Small intestine (tissue), 7 donors: Measurements from ENCODE around the gene TWIST2. TPM values are rescaled to one million over a fixed set of nuclear protein-coding genes. Genes with fewer than 3 reads are reported as not detected.

Experiments used
- DNase-seq, 2 donors: peaks; one replicate each; pipeline versions ENCODE4 v3.0.0 to v3.0.0-alpha.2; 2013
- FAIRE-seq: peaks from 2 replicates; lab custom pipeline; 2012; peaks lifted over from hg19 to GRCh38; lab: Jason Lieb, UNC
- H3K27ac ChIP-seq, 3 donors: one replicate each; pipeline ENCODE4 v1.5.1; 2013; ENCODE audit warnings: low read length in 2 of 3, mild to moderate bottlenecking in 2 of 3, control low read depth in 1 of 3, inconsistent platforms in 1 of 3, low read depth in 1 of 3, moderate library complexity in 1 of 3
- H3K27me3 ChIP-seq, 3 donors: one replicate each; pipeline ENCODE4 v1.6.1; 2013; ENCODE audit warnings: low read length in 3 of 3, inconsistent platforms in 1 of 3; ENCODE audit not compliant: control insufficient read depth in 3 of 3, insufficient read depth in 3 of 3
- H3K36me3 ChIP-seq, 3 donors: one replicate each; pipeline ENCODE4 v1.6.1; 2013; ENCODE audit warnings: low read length in 3 of 3, inconsistent platforms in 1 of 3, low read depth in 1 of 3, mild to moderate bottlenecking in 1 of 3, moderate library complexity in 1 of 3; ENCODE audit not compliant: control insufficient read depth in 3 of 3, insufficient read depth in 2 of 3
- H3K4me1 ChIP-seq, 3 donors: one replicate each; pipeline ENCODE4 v1.6.1; 2013; ENCODE audit warnings: low read length in 2 of 3, inconsistent platforms in 1 of 3, low read depth in 1 of 3, mild to moderate bottlenecking in 1 of 3, moderate library complexity in 1 of 3; ENCODE audit not compliant: control insufficient read depth in 3 of 3, insufficient read depth in 2 of 3
- H3K4me3 ChIP-seq, 3 donors: one replicate each; pipeline ENCODE4 v1.5.1; 2013; ENCODE audit warnings: low read length in 3 of 3, control low read depth in 1 of 3, inconsistent platforms in 1 of 3, low read depth in 1 of 3, mild to moderate bottlenecking in 1 of 3, moderate library complexity in 1 of 3
- H3K9me3 ChIP-seq, 2 donors: one replicate each; pipeline ENCODE4 v1.6.1; 2013; ENCODE audit warnings: low read depth in 1 of 2, low read length in 1 of 2; ENCODE audit not compliant: control insufficient read depth in 2 of 2, insufficient read depth in 1 of 2
- WGBS, 3 donors: extraction: QIAGEN DNeasy Blood & Tissue Kit; methylation state at CpG; one replicate each; pipeline ENCODE4 v1.1.7; 2013; 5-methylcytosine and 5-hydroxymethylcytosine counted together
- polyA plus RNA-seq, 4 donors: library from polyadenylated mRNA; stranded (reverse) in 3 of 4; unstranded in 1 of 4; fragments of 200-250 nt in 3 of 4; fragments of 120-200 nt in 1 of 4; gene quantifications; one replicate each; pipeline versions ENCODE4 v1.2.1 to v1.2.3, GENCODE V29; 2013
- donor health status: healthy with polysubstance abuse.
- donor health status: control.
- donor health status: control.
- donor health status: Bipolar disorder and iron deficiency.
- donor health status: healthy.

The TWIST2 gene
- polyA plus RNA-seq, 4 donors = 1.7 to 7.9 (median 3.0) TPM; not detected in 1

DNA sequence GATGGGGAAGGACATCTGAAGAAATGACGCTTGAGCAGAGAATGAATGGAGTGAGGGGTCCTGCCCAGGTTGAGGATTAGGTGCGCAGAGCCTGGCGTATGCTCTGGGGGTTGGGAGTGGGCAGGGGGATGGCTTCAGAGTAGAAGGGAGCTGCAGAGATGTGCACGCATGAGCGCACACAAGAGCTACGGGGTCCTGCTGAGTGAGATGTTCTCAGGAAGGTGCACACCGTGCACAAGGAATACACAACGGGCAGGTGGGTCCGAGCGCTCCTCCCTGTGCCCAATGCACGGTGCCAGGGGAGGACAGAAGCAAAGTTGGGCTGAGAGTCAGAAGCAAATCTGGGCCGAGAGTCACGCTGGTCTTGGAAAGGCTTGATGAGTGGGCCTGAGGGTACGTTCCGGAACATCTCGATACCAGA lies 25.5 kb downstream of the TWIST2 start:
- WGBS, 3 donors = 90 to 92% (median 91%) methylated on average over 16 of the region's 16 CpGs
- H3K4me1 ChIP-seq = no peaks in the 10 kb centered on the region
- DNase-seq (no peak), FAIRE-seq (no peak)
- H3K27me3 ChIP-seq = no peaks in the 10 kb centered on the region
- H3K4me3 ChIP-seq = no peak overlapping the region
- H3K9me3 ChIP-seq = no peaks in the 10 kb centered on the region
- H3K36me3 ChIP-seq = no peaks in the 10 kb centered on the region
- H3K27ac ChIP-seq = no peak overlapping the region

- DNase-seq (no peak), FAIRE-seq (no peak)
- Histone ChIP-seq H3K4me1 (no peaks in the 10 kb centered on the region), H3K36me3 (no peaks in the 10 kb centered on the region), H3K9me3 (no peaks in the 10 kb centered on the region), H3K27ac (no peak overlapping the region), H3K4me3 (no peak overlapping the region), H3K27me3 (no peaks in the 10 kb centered on the region)
- 85 to 92% (median 91%) methylated on average over 6 of the region's 6 CpGs for WGBS, 3 donors
Measured at GRCh38 chr2:238873841-238874240, 26.0 kb downstream of the TWIST2 start.

- no peak for DNase-seq
- no peak for FAIRE-seq
Measured at GRCh38 chr2:238874330-238875050, 26.6 kb downstream of the TWIST2 start.

GRCh38 chr2:238875101-238875470 lies 27.2 kb downstream of the TWIST2 start:
- FAIRE-seq (no peak), DNase-seq (no peak)
- no peaks in the 10 kb centered on the region for H3K36me3 ChIP-seq
- H3K4me1 ChIP-seq = no peaks in the 10 kb centered on the region
- 75 to 92% (median 88%) methylated on average over 3 of the region's 3 CpGs for WGBS, 3 donors
- H3K27me3 ChIP-seq = no peaks in the 10 kb centered on the region
- H3K9me3 ChIP-seq = no peaks in the 10 kb centered on the region
- H3K4me3 ChIP-seq = no peak overlapping the region
- H3K27ac ChIP-seq = no peak overlapping the region

More at GRCh38 chr2:238874330-238875050, 26.6 kb downstream of the TWIST2 start:
- Histone ChIP-seq H3K9me3 (no peaks in the 10 kb centered on the region), H3K27me3 (no peaks in the 10 kb centered on the region), H3K36me3 (no peaks in the 10 kb centered on the region), H3K27ac (no peak overlapping the region), H3K4me1 (no peaks in the 10 kb centered on the region), H3K4me3 (no peak overlapping the region)
- WGBS, 3 donors = 52 to 73% (median 60%) methylated on average over 11 of the region's 11 CpGs

DNA sequence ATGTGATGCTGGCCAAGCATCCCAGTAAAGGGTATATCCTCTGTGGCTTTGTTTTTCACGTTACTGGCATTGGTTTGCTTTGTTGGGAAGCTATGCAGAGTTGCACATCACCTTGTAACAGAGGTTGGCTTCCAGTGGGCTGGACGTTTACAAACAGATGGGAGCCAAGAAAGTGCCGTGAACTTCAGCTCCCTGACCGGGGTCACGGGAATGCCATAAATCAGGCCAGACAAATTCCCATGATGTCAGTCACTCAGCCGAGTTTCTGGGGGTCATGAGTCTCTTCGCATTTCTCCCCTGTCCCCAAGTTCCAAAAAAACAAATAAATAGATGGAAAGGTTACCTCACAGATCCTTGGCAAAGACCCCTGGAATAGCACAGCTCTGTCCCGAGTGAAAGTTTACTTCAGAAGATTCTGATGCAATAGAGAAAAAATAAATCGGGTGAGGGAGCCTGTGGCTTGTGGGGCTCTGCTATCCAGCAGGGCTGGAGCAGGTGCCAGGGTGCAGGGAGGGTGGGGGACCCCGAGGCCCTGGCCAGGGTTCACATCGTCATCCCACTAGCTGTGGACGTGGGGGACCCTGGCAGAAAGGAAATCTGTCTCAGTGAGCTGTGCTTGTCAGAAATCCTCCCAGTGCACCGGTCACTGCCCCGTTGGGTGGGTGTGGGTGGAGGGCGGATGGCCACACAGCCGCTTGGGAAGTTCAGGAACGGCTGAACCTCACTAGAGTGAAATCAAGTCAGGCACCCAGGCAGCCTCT lies 27.8 kb downstream of the TWIST2 start:
- H3K9me3 ChIP-seq = no peaks in the 10 kb centered on the region
- no peak for DNase-seq
- H3K36me3 ChIP-seq = no peaks in the 10 kb centered on the region
- WGBS, 3 donors = 59 to 60% (median 60%) methylated on average over 17 of the region's 17 CpGs
- no peaks in the 10 kb centered on the region for H3K27me3 ChIP-seq
- no peak for FAIRE-seq
- H3K4me3 ChIP-seq = no peak overlapping the region
- H3K27ac ChIP-seq = no peak overlapping the region
- H3K4me1 ChIP-seq = no peaks in the 10 kb centered on the region

GRCh38 chr2:238876232-238876630 lies 28.3 kb downstream of the TWIST2 start:
- DNase-seq (no peak), FAIRE-seq (no peak)
- Histone ChIP-seq H3K27ac (no peak overlapping the region), H3K4me1 (no peaks in the 10 kb centered on the region), H3K4me3 (no peak overlapping the region), H3K9me3 (no peaks in the 10 kb centered on the region), H3K27me3 (no peaks in the 10 kb centered on the region), H3K36me3 (no peaks in the 10 kb centered on the region)
- 84 to 88% (median 86%) methylated on average over 3 of the region's 3 CpGs for WGBS, 3 donors

DNA sequence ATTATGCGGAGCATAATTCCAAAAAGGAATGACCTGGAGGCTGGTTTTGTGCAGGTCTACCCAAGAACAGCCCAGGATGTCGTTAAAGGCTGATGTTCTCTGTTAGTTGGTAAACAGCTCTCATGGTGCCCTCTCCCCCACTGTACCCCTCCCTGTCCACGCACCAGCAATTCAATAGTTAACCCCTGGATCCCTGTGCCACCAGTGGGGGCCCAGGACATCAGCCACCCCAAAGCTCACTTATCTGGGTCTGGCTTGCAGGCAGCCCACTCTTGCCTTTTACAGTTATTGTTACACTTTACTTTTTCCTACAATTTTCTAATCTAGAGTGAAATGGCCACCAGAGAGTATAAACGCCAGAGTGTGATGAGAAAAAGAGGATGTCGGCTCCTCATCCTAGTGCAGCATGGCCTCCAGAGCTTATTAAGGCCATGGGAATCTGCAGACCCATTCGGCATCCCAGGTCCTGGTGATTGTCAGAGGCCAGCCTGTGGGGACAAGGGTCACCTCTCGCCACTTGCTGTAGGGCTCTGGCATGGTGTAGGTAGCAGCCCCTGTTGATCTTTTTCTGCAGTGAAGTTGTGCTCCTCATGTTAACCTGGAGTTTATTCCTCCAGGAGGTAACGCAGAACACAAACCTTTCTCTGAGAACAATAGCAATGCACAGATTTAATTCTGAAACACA lies 30.3 kb downstream of the TWIST2 start:
- FAIRE-seq = no peak
- Histone ChIP-seq H3K4me3 (no peak overlapping the region), H3K27ac (no peak overlapping the region), H3K27me3 (no peaks in the 10 kb centered on the region), H3K36me3 (no peaks in the 10 kb centered on the region), H3K4me1 (no peaks in the 10 kb centered on the region), H3K9me3 (no peaks in the 10 kb centered on the region)
- WGBS, 3 donors = 75 to 85% (median 78%) methylated on average over 8 of the region's 8 CpGs
- DNase-seq = no peak

DNA sequence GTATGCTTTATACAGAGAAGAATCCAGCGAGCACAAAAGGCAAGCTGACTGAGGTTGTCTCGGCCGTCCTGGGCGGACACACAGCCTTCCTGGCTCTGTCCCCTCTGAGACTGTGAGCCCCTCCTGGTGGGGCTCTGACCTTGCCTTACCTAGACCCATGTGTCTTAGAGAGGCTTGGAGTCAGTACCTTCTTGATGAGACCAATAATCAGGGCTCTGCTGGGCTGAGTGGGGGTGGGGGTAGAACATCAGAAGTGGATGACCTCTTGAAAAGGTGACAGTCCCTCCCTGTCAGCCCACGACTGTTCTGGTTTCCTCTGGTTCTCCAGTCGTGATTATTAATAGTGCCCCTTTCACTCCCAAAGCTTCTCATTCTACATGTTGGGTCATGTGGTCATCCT lies 31.2 kb downstream of the TWIST2 start:
- H3K27ac ChIP-seq = no peak overlapping the region
- WGBS, 3 donors = 81 to 90% (median 81%) methylated on average over 6 of the region's 6 CpGs
- DNase-seq (no peak), FAIRE-seq (no peak)
- no peaks in the 10 kb centered on the region for H3K27me3 ChIP-seq
- no peaks in the 10 kb centered on the region for H3K9me3 ChIP-seq
- no peaks in the 10 kb centered on the region for H3K4me1 ChIP-seq
- no peak overlapping the region for H3K4me3 ChIP-seq
- no peaks in the 10 kb centered on the region for H3K36me3 ChIP-seq
